GM18873 (cell line): ENCODE results near the gene MRPL44.

ENCODE experiments used
- ATAC-seq: cut with Tn5 transposase; IDR thresholded peaks from one replicate; pipeline ENCODE4 v1.9.1; 2021; ENCODE audit warnings: mild to moderate bottlenecking, moderate library complexity, moderate number of reproducible peaks; ENCODE audit not compliant: unreplicated experiment, low FRiP score

MRPL44 gene

DNA sequence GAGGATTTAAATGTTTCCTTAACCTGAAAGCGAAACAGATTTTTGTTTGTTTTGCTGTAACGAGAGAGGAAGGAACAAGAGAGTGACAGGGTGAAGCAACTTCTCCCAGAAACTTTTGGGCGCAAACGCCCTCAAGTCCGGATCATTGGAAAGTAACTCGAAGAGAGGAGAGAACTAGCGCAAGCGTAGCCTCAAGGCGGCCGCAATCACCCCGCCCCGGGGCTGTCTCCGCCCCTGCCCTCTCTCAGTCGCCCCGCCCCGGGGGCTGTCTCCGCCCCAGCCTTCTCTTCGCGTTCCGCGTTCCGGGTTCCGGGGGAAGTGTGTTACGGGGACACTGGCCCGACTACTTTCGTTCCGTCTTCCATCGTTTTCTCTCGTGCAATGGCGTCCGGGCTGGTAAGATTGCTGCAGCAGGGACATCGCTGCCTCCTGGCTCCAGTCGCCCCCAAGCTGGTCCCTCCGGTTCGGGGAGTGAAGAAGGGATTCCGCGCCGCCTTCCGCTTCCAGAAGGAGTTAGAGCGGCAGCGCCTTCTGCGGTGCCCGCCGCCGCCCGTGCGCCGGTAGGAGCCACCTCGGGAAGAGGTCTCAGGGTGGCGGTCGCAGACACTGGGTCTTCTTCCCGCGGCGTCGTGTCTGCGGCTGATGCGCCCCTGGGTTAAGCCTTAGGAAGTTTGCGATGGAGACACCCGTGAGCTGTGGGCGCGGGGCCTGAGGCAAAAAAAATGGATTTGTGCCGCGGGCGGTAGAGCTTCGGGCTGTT is at the start of gene MRPL44:
Gene MRPL44 (plus strand): TSS at position 372 of the 760 bp plus-strand sequence. CDS start 10 bp downstream, at position 382.
- peak; percentile 85 for ATAC-seq

DNA sequence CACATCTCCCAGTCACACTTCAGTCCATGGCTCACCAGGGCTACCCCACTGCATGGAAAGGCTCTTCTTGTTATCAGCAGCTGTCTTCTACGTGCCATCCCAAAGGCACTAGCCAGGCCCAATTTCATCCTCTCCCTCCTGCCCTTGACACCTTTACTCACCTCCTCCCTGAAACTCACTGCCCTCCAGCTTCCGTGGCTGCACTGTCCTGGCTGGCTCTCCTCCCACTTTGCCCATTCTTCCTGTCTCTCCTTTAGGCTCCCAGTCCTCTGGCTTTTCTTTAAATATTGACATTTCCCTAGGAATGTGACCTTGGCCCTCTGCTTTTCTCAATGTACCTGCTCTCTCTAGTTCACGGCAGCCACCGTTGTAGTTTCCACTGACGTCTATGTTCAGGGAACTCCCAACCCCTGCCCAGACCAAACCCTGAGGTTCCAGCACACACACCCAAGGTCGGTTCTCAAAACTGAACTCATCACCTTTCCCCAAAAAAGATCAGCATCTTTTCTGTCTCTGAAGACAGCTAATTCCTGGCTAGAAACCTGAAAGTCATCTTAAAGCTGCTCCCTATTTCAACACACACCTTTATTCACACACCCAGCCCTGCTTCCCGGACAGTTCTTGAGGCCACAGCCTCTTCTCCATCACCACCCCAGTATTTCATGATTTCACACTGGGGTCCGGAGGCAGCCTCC is 48.8 kb upstream of the MRPL44 start:
- ATAC-seq, result no peak

DNA sequence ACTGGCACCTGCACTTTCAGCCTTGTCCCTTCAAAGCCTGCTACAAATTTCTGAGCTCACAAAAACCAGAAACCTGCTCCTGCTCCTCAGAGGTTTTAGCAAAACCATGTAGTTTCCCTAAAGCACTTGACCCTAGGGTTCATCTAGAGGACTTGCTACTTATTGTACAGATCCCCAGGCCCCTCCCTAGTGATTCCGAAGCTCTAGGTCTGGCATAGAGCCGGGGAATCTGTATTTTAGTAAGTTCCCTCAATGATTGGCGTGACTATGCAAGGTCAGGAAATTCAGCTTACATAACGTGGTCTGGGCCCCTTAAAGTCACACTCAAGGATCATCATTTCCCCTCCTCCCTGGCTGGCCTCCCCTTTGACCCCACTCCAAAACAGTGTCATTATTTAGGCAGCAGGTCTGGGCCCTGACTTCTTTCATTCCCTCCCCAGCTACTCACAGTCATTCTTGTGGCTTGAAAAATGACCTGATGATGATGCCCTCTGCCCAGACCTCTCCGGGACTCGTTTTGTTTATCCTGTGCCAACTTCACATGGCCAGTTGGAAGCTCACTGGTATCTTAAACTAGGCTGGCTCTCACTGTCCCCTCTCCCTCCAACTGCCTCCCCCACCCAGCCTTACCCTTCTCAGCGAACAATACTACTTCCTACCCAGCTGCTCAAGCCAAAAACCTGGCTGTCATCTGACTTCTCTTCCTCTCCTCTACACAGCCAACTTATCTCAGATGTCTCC is 48.1 kb upstream of the MRPL44 start:
- no peak for ATAC-seq

DNA sequence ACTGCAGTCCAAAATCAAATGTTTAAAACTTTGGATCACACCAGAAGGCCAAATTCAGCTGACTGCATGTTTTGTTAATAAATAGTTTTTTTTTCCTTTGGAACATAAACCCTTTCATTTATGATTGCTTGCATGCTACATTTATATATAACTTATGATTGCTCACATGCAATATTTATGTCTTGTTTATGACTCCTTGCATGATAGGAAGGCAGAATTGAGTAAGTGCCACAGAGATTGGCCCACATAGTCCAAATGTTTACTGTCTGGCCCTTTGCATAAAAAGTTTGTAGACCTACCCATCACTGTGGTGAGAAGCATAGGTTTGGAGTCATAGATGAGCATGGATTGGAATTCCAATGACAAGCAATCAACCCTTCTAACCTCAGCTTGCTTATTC is 42.9 kb upstream of the MRPL44 start:
- ATAC-seq, result no peak

DNA sequence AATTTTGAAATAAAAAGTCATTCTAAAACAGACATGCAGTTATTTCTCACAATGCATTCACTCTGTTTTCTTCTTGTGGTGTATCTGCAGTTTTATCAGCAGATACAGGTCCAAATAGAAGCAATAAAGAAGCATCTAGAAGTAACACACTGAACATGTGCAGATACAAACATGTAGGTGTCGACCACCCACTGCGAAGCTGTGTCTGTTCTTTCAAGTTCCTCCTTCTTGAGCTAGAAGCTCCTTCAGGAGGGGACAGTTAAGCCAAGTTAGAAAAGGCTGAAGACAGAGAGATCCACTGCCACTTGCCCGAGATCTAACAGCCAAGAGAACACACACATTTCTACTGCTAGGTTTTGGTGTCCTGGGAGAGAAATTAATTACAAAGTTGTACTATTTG is 42.2 kb upstream of the MRPL44 start:
- no peak for ATAC-seq

DNA sequence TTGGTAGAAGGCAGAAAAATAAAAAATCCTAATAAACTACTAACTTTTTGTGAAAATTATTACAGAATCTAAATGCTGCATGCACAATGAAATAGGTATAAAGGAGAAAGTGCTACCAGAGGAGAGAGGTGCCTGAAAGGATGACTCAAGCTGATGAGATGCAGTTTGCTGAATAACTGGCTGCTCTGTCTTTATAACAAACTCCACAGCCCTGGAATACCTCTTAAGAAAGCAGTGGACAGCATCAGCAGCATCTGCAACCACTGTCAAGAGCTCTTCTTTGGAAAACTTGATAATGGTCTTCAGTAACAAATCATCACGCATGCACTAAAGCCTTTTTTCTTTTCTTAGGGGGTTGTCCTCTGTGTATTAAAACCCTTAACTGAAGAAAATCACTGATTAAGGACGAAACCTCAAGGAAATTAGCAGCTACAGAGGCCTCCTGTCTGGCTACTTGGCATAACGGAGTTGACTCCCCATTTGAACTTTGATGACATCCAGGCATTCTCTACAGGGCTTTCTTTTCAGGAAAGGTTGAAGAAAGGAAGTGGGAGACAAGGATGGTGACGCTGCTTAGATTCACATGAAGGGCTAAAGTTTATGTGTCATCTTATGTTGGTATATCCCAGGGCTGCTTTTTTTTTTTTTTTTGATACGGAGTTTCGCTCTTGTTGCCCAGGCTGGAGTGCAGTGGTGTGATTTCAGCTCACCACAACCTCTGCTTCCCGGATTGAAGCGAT is 40.9 kb upstream of the MRPL44 start:
- ATAC-seq, result no peak

DNA sequence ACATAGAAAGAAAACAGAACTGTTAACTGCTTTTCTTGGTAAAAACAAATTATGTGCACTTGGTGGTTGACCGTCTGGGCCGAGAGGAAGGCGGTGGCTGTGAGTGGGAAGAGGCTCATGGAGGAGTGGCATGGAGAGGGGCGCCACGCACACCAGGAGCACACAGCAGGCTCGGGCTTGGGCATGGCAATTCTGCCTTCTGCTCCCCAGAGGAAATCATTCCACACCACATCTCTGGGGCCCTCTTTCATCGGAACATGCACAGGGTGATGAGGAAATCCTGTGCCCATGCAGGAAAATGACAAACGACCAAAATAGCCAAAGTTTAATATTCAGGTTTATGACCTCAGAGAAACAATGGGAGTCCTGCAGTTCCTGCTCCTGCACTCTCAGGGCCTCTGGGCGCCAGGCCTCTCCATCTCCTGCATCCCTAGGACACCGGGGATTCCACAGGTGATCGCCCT is 38.6 kb upstream of the MRPL44 start:
- no peak for ATAC-seq

DNA sequence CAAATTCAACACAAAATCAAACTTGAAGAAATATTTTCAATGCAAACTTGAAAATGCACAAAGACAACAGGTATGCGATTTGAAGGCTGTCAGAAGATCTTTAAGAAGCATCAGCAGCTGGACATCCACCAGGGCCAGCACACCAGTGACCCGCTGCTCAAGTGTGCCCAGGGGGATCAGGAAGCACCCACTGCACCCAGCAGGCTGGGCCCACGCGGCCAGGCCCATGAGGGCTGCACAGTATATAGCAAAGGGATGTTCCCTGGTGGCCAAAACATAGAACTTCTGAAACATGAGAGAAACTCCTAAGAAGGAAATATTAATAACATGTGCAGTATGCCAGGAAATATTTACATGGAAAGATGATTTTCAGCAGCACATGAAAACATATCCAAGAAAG is 37.2 kb upstream of the MRPL44 start:
- no peak for ATAC-seq

DNA sequence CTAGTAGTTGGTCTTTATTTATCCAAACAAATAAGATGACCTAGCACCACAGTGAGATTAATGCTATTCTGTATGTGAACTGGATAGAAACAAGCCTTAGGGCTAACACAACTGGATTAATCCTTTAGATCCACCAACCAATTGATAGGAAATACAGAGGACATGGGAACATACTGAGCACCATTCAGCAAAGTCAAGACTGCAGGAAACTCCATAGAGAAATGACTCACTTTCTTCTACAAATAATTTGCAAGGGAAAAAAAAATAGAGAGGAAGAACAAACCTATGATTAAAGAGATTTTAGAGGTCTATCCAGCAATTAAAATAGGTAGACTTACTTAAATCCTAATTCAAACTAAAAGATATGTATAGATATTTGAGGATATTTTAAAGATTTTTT is 36.1 kb upstream of the MRPL44 start:
- no peak for ATAC-seq

DNA sequence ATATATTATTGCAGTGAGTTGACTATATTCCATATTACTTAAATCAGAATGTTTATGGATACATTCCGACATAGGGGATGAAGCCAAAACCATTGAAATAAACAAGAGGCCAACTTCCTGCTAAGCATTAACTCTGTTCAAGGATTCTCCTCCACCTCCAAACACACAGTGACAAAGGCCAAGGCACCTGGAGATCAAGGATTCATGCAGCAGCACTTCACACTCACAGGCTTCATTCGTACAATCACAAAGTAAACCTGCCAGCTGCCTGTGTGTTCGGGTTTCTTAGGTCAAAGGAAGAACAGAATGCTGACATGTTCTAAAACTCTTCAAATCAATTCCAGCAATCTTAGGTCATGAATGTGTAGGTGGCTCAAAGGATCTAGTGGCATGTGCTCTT is 35.0 kb upstream of the MRPL44 start:
- ATAC-seq, result no peak

DNA sequence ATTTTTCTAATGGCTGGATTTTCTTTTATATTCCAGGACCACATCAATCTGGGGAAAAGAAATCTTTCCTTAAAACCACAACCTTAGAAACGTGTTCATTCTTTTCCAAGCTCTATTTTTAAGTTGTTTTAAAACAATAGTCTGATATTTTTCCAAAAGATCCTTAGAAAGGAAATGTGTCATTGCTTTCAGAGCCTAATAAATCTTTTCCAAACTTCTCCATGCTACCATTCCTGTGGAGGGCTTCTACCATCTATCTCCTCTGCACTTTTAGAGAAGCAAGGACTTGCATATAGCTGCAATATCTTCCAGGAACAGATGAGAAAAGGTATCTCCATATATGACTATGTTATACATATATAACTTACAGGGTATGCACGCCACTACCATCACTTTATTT is 33.3 kb upstream of the MRPL44 start:
- ATAC-seq, result no peak

DNA sequence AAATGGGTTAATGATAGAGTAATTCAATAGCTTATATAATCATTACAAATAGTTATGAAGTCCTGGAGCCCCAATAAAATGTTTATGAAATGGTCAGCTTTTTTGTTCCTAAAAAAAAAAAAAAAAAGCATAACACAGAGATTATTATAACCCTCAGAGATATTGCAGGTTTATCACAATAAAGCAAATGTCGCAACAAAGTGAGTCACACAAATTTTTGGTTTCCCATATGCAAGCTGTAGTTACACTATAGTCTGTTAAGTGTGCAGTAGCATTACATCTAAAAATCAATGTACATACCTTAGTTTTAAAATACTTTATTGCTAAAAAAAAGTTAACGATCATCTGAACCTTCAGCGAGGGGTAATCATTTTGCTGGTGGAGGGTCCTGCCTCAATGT is 32.2 kb upstream of the MRPL44 start:
- no peak for ATAC-seq

DNA sequence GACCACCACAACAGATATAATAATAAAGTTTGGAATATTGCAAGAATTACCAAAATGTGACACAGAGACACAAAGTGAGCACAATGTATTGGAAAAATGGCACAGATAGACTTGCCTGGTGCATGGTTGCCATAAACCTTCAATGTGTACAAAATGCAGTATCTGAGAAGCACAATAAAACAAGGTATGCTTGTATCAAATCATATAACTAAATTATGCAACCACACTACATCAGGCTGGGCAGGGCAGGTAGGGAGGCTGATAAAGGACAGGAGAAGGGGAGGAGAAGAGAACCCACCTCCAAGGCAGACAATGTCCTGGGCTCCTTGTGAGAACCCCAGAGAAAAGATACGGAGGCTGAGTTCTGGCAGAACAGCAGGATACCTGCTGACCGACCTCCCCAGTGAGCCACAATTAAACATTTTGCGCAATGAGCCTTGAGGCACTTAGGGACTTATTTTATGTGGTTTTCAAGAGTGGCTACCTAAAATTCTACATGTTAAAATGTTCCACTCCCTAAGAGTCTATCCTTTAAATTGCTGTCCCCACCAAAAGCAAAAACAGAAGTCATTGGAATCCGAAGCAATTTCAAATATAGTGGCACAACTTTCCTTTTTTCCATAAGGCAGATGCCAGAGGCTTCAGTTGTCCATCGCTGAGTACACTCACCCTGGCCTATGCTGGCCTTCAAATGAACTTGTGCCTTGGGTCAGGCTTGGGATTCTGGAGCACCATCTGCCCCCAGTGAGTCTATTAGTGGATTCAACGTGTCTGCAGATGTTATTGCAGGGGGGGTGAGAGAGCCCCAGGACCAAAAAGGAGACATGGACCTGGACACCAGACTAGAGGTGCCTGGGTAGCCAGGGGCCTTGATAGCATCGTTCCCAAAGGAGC is 28.9 kb upstream of the MRPL44 start:
- ATAC-seq, result no peak

DNA sequence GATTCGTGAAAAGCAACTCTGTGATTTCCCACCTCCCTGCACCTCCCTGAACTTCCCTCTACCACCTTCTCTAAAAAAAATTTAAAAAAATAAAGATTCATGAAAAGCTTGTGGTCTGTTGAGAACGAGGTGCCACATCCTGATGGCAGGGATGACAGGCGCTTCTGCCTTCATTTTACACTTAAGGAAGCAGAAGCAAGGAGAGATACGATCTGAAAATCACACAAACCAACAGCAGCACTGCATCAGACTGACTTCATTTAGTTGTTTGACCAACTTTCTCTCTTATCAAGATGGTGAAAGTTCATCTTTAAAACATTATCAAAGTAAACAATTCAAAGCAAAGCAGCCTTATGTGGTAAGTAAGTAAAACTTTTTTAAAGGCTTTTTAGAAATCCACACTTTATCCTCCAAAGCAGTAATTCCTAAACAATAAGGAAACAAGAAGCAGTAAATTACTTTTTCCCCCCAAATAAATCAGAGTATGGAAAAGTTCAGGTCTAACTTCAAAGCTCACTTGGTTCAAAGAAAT is 27.6 kb upstream of the MRPL44 start:
- ATAC-seq, result no peak

DNA sequence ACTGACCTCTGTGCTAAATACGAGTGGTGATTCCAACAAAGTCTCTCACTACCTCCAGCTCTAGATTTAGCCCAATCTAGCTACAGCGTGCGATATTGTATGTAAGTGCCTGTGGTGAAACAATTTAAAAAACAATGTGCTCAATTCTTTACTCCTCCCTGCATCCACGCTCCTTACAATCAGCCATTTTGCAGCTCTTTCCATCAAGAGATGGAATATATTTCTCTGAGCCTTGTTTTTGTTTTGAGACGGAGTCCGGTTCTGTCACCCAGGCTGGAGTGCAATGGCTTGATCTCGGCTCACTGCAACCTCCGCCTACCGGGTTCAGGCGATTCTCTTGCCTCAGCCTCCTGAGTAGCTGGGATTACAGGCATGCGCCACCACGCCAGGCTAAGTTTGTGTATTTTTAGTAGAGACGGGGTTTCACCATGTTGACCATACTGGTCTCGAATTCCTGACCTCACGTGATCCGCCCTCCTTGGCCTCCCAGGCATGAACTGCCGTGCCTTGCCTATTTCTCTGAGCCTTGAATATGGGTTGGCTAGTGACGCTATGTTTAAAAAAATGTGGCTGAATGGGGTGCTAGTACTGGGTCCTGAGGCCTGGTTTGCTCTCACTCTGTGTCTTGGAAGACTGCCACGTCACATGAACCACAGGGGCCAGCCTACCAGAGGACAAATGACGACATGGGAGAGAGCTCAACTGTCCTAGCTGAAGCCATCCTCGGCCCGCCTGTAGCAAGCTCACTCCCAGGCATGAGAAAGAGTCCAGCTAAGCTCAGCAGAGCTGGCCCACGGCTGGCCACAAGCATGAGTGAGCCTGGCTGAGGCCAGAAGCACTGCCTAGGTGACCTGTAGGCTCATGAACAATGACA is 26.9 kb upstream of the MRPL44 start:
- no peak for ATAC-seq

DNA sequence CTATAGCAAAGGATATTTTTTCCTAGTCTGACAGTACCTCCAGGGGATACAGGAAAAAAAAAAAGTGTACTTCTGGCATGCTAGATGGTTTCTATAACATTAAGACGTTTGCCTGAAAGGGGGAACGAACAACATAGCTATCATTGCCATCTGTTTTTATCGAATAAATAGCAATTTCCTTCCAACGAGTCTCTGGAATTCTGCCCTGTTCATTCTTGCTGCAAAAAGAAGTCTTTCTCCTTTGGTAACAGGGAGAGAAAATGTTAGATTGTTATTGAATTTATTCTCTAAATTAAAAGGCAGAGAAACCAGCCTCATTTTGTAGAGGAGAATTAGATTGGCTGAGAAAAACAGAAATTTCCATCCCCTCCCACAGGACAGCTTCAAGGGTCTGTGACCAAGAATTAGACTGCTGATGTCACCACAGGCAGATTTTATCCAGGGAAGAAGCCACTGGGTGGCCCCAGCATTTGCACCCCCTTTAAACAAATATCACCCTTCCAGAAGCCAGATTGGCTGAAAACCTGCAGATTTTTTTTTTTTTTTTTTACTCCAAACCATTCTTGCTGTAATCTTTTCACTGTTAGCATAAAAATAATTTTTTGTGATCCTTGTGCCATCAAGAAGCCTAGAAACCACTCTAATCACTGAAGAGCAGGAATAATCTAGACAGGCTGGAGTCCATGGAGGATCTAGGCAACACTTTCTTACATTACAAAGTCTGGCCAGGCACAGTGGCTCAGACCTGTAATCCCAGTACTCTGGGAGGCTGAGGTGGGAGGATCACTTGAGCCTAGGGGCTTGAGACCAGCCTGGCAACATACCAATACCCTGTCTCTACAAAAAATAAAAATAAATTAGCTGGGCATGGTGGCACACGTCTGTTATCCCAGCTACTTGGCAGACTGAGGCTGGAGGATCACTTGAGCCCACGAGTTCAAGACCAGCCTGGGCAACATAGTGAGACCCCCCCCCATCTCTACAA is 24.2 kb upstream of the MRPL44 start:
- no peak for ATAC-seq

DNA sequence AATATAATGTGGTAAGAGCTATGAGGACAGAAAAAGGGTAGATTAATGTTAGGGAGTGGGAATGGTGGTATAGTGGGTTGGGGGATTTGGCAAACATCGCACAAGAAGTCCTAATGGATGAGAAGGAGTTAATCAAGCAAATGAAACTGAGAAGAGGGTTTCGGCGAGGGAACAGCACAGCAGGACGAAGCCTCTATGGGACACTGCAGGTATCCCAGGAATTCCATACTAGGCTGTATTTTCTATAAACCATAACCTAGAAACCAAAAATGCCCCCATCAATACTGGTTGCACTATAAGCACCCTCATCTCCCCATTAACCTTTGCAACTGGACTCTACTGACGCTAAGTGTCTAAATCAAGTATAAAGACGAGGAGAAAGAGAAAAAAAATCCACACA is 22.4 kb upstream of the MRPL44 start:
- ATAC-seq, result no peak
